ENCODE results near the gene SCN11A.

- TF ChIP-seq POLR2A (IDR thresholded peaks at IDR 0.05) (no peak), CTCF (IDR thresholded peaks at IDR 0.05) (no peak), POLR2AphosphoS5 (IDR thresholded peaks at IDR 0.05) (no peak)
These were observed 22.2 kb downstream of the SCN11A start for GRCh38 chr3:39029556-39029955.
